AG08396 (cell line): ENCODE measurements around the gene SRBD1.

ENCODE experiments used
- DNase-seq: peaks from one replicate; pipeline ENCODE4 v3.0.0; 2012; ENCODE audit warnings: low spot score, mixed read lengths

The SRBD1 gene

DNA sequence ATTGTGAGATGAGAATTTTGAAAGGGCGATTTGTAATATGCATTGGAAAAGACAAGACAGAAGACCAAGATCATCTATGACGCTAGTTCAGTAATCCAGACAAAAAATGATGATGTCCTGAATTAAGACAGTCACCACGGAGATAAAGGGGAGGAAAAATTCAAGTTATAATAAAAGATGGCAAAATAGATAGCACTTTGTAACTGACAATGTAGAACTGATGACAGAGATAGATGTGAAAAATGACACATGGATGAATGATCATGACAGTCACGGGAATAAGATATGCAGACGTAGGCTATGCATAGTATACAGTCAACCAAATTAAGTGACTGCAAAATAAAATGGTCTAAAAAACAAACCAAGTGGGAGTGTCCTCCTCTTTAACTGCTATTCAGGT, 59.2 kb downstream of the SRBD1 start:
- no peak for DNase-seq

DNA sequence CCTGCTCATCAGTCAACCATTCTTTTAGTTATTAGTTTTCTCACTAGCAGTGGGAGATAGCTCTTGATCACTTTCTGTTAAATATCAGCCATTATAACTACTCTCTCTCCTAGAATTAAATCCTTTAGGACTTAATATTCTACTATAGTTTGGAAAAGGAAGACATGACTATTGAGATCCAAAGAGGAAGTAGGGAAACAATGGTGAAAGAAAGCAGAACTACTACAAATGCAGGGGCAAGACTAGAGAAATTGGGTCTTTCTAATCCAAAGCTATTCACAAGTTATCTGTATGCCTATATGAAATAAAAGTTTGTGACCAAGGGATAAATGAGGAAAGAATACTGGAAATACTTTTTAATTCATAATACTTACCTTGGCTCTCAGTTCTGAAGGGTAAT, 65.1 kb downstream of the SRBD1 start:
- no peak for DNase-seq

- no peak for DNase-seq
Observed at GRCh38 chr2:45543257-45543656, 67.8 kb downstream of the SRBD1 start.

GRCh38 chr2:45542013-45542412, 69.1 kb downstream of the SRBD1 start:
- no peak for DNase-seq

DNA sequence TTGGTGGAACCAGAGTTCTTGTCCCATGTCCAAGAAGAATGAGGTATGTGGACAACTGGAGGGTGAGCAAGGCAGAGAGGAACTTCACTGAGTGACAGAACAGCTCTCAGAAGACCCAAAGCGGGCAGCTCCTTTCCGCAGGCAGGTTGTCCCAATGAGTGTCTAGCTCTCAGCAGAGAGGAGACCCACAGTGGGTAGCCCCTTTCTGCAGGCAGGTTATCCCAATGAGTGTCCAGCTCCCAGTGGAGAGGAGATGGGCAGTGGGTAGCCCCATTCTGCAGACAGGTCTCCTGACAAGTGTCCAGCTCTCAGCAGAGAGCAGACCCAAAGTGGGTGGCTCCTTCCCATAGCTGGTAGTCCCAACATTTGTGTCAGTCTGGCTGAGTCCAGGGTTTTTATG, 69.6 kb downstream of the SRBD1 start:
- DNase-seq: no peak

- no peak for DNase-seq
Observed at GRCh38 chr2:45540942-45541341, 70.1 kb downstream of the SRBD1 start.

DNA sequence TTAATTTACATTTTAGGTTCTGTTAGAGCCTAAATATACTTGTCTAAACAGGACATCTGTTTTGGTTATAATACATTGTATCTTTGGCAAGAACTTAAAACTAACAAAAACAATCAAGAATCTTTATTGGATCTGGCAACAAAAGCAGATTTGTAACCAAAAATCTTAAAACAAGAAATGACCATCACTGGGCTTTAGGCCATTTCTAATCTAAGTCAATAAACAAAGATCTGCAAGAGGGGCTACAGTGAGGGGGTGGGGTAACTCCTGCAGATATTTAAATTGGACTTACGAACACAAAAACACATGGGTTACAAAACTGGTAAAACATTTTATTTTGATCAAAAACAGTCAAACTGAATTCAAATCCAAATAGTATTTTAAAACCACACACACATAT, 77.3 kb downstream of the SRBD1 start:
- DNase-seq: no peak

DNA sequence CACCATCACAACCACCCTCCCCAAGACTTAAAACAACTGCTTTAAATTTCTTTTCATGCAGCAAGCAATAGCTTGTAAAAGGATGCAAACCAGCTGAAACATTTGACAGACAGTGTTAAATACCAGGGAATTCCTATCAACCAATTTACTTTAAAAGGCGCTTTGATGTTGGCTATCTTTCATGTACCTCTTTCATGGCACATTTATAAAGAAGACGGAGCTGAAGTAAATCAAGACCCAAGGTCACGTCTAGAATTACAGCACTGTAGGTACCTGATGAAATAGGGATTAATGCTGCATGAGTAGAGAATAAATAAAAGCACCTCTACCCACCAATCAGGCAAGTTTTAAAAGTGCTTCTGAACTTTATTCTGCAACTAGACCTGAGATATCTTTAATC, 78.9 kb downstream of the SRBD1 start:
- DNase-seq: no peak

DNA sequence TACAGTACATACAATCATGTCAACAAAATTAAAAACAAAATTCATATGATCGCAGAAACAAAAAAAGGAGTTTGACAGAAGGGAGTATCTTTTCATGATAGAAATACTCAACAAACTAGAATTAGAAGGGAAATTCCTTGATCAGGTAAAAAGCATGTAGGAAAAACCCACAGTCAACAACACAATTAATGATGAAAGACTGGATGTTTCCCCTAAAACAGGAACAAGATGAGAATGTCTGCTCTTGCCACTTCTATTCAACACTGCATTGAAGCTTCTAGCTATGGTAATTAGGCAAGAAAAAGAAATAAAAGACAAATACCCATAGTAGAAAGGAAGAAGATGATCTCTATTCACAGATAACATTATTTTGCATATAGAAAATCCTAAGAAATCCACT, 87.1 kb downstream of the SRBD1 start:
- DNase-seq: no peak

DNA sequence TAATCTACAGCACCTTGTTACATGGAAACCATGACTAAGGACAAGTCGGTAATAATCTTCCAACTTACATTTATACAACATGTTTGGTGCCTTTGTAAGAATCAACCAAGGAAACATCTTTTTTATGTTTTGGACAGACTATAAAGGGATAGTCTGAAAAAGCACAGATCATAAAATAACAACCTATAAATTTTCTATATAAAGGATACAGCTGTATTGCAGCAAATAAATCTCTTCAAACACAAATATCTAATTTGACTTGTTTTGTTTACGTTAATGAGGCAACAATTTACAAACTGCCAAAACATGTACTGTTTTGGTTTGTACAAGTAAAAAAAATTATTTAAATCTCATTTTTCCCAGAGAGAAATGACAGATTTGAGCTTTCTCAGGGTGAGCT, 92.5 kb downstream of the SRBD1 start:
- no peak for DNase-seq

DNA sequence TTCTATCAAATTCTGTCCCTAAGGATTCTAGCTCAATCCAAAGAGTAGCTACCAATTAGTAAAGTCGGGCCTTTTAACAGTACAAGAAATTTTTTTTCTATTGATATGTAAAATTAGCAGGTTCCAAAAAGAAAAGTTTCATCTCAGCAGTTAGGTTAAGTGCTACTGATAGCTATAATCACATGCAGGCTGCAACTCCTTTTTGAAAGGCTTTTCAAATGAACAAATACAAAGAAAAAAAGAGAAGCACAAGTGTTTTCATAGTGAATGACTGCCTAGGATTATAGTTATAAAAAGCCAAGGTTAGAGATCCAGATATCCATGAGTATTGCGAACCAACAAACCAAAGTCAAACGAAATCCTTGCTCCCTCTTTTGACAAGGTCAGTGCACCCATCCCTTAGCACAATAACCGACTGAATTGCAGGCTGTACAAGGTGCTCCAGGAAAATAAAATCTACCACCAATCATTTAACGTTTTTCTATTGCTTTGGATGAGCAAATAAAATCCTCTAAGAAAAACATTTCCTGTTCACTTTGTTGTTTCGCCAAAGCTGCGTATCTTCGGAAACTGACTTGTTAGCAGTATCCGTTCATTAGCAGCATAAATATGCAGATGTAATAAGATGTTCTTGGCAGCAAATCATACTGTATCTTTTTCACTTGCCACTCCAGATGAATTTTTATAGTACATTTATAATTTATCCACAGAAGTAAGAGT, 100.2 kb downstream of the SRBD1 start:
- no peak for DNase-seq

DNA sequence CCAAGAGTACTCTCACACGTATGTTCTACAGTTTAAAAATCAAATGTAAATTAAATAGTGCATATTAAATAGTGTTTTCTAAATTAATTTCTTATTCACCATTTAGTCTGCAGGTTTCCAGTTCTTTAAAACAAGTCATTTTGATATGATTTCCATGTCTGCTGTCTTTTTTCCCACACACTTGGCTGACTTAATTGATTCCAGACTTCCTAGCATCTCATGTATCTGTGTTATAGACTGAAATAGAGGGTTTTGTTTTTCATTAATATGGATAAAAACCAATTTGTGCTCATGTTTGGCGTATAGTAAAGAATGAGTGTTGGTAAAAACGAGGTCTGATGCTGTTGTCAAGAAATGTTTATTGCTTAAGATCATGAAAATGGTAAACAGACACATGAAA, 104.3 kb downstream of the SRBD1 start:
- DNase-seq: no peak

DNA sequence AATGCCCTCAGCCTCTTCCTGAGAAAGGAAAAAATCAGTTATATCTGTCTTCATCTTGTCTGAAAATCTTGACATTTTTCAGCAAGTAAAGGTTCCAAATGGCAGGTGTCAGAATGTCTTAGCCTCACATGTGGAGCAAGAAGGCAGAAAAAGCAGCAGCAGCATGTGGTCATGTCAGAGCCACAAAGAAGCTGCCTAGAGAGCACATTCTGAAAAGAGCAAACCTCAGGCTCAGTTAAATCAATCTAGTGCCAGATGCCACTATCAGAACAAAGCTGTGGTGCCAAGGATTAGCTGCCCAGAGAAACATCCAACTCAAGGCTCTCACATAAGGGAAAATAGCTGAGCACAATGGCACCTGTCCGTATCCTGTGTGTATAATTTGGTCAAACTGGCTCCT, 105.9 kb downstream of the SRBD1 start:
- no peak for DNase-seq

DNA sequence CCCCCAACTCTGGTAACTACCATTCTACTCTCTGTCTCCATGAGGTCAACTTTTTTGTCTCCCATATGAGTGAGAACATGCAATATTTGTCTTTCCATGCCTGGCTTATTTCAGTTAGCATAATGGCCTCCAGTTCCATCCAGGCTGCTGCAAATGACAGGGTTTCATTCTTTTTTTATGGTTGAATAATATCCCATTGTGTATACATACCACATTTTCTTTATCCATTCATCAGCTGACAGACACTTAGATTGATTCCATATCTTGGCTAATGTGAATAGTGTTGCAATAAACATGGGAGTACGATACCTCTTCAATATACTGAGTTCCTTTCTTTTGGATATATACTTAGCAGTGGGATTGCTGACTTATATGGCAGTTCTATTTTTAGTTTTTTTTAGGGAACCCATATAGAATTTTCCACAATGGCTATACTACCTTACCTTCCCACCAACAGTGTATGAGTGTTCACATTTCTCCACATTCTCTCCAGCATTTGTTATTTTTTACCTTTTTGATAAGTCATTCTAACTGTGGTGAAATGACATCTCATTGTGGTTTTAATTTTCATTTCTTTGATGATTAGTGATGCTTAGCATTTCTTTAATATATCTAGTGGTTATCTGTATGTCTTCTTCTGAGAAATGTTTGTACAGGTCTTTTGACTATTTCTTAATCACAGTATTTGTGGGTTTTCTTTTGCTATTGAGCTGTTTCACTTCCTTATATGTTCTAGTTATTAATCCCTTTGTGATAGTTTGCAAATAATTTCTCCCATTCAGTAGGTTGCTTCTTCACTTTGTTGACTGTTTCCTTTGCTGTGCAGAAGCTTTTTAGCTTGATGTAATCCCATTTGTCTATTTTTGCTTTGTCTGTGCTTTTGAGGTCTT, 112.2 kb downstream of the SRBD1 start:
- no peak for DNase-seq

GRCh38 chr2:45497355-45497754, 113.7 kb downstream of the SRBD1 start:
- DNase-seq: no peak

GRCh38 chr2:45496869-45497268, 114.2 kb downstream of the SRBD1 start:
- no peak for DNase-seq

- DNase-seq: no peak
Observed at GRCh38 chr2:45494978-45495293, 116.1 kb downstream of the SRBD1 start.

GRCh38 chr2:45494275-45494977, 116.6 kb downstream of the SRBD1 start:
- peak; percentile 29 for DNase-seq

GRCh38 chr2:45484965-45485364, 126.1 kb downstream of the SRBD1 start:
- no peak for DNase-seq

- peak; percentile 9 for DNase-seq
Observed at GRCh38 chr2:45483997-45484396, 127.1 kb downstream of the SRBD1 start.

- no peak for DNase-seq
Observed at GRCh38 chr2:45477546-45477945, 133.5 kb downstream of the SRBD1 start.

GRCh38 chr2:45470531-45470930, 140.5 kb downstream of the SRBD1 start:
- DNase-seq: no peak
